ENCODE results near the gene NEURL1.

NEURL1 gene

GRCh38 chr10:103641326-103641725, 147.8 kb downstream of the NEURL1 start:
- Mint-ChIP-seq H3K36me3 (peaks cover 2% of the 10 kb centered on the region), H3K4me1 (peaks cover 3% of the 10 kb centered on the region), H3K4me3 (no peak overlapping the region), H3K9me3 (no peaks in the 10 kb centered on the region), H3K27me3 (no peaks in the 10 kb centered on the region), H3K27ac (no peak overlapping the region)
- ATAC-seq (ENCODE audit: low read depth), result no peak
- DNase-seq (ENCODE audit: low spot score in 2 of 2), result no peak

Measured in memory B cell (primary cell).